Esophagus squamous epithelium (tissue), 4 donors: ENCODE measurements around the gene TMEM135.

Experiments
- POLR2A ChIP-seq, 4 donors: fragments of 450-650 bp; IDR thresholded peaks; one replicate each; pipeline ENCODE4 v1.6.1; 2017; ENCODE audit warnings: antibody characterized with exemption in 4 of 4, mild to moderate bottlenecking in 4 of 4, moderate library complexity in 3 of 4
- TF ChIP-seq, protein P1 (sequence below), 6 experiments: fragments of 450-650 bp in 4 of 6; fragments of 200-600 bp in 2 of 6; sonication (generic) in 2 of 6; IDR thresholded peaks; one replicate each; pipeline ENCODE4 v1.5.1; 2016 to 2019; ENCODE audit warnings: antibody characterized with exemption in 6 of 6, mild to moderate bottlenecking in 4 of 6, moderate library complexity in 4 of 6

DNA sequence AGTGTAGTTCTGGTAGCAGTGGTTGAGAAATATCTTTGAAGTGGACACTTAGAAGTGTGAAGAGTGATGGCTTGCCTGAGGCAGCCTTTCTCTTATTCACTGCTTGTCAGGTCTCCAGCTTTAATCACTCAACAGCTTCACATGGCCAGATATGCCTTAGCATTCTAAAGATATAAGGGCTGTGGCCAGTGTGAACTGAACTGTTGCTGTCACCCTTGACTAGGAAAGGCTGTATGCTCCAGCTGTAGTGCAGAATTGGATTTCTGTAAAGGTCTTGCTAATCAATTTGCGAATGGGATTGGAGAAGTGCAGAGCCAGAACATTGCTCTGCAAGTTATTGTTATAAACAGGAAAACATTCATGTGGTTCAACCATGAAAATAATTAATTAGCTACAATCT lies 266.7 kb downstream of the TMEM135 start:
- TF ChIP-seq, protein P1, sequence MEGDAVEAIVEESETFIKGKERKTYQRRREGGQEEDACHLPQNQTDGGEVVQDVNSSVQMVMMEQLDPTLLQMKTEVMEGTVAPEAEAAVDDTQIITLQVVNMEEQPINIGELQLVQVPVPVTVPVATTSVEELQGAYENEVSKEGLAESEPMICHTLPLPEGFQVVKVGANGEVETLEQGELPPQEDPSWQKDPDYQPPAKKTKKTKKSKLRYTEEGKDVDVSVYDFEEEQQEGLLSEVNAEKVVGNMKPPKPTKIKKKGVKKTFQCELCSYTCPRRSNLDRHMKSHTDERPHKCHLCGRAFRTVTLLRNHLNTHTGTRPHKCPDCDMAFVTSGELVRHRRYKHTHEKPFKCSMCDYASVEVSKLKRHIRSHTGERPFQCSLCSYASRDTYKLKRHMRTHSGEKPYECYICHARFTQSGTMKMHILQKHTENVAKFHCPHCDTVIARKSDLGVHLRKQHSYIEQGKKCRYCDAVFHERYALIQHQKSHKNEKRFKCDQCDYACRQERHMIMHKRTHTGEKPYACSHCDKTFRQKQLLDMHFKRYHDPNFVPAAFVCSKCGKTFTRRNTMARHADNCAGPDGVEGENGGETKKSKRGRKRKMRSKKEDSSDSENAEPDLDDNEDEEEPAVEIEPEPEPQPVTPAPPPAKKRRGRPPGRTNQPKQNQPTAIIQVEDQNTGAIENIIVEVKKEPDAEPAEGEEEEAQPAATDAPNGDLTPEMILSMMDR (IDR thresholded peaks at IDR 0.05): no peak
- no peak for TF ChIP-seq POLR2A (IDR thresholded peaks at IDR 0.05)
